NCI-H1417 (cell line): ENCODE data around the gene RPS21.
"Not testable (repeated sequence)": the region's sequence is repeated elsewhere in the genome, so short reads cannot be mapped to it uniquely, and the experiment has no call there.

Experiments
- DNase-seq, 3 experiments: peaks; one replicate each; lab custom pipeline; 2025; lab: John Stamatoyannopoulos, UW

Gene RPS21

GRCh38 chr20:62365814-62366369 lies 21.0 kb upstream of the RPS21 start:
- peak in 1 of 3 experiments; percentile 59 for DNase-seq

- peak; percentile 45 to 59 (median 51) for DNase-seq
These were observed 20.4 kb upstream of the RPS21 start for GRCh38 chr20:62366370-62367135.

DNA sequence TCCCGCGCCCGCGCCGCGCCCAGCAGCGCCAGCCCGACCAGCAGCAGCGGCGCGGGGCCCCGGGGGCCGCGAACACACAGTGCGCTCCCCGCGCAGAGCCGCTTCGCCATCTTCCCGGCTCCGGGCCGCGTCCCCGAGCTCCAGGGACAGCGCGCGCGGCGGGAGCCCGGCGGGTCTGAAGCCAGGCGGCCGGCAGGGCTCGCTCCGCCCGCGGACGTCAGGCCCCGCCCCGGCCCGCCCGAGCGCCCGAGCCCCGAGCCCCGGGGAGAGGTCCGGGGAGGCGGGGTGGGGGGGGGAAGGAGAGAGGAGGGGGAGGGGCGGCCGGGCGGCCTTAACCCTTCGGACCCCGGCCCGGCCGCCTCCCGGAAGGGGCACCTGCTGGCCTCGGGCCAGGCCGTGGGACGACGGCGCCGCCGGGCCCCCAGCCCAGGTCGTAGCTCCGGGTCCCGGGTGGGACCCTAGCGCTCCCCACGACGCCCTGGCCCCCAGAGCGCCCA lies 19.7 kb upstream of the RPS21 start, which contains the start of gene LAMA5:
Gene LAMA5, minus strand, starts transcription at position 177 of the 497 bp plus-strand sequence. Its CDS starts 67 bp downstream, at position 110.
- DNase-seq, result peak; percentile 55 to 72 (median 56)

- DNase-seq, result peak; percentile 57 to 72 (median 64)
These were observed 19.1 kb upstream of the RPS21 start for GRCh38 chr20:62367633-62368391.

DNA sequence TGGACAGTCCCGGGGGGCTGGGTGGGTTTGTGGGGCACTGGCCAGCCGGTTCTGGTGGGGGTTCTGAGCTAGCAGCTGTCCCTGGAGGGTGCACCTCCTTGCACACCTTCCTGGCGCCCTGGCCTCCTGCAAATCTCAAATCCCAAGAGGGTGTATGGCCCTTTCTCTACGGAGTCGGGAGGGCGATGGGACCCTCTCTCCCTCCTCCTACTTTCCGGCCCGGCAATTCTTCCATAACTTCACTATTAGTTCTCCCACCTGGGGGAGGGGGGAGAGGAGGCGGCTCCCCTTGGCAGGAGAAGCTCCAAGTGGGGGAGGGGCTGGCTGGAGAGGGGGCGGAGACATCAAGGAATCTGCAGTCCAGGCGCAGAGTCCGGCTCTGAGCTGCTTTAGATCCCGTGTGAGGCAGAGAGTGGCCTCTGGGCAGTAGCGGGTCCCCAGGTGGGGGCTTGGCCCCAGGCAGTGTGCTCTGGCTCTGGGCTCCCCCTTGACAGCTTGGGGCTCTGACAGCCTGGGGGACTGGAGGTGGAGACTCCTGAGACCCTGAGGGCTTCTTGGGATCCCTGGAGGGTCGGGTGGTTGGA lies 18.4 kb upstream of the RPS21 start:
- DNase-seq, result peak; percentile 30 to 58 (median 50)

DNA sequence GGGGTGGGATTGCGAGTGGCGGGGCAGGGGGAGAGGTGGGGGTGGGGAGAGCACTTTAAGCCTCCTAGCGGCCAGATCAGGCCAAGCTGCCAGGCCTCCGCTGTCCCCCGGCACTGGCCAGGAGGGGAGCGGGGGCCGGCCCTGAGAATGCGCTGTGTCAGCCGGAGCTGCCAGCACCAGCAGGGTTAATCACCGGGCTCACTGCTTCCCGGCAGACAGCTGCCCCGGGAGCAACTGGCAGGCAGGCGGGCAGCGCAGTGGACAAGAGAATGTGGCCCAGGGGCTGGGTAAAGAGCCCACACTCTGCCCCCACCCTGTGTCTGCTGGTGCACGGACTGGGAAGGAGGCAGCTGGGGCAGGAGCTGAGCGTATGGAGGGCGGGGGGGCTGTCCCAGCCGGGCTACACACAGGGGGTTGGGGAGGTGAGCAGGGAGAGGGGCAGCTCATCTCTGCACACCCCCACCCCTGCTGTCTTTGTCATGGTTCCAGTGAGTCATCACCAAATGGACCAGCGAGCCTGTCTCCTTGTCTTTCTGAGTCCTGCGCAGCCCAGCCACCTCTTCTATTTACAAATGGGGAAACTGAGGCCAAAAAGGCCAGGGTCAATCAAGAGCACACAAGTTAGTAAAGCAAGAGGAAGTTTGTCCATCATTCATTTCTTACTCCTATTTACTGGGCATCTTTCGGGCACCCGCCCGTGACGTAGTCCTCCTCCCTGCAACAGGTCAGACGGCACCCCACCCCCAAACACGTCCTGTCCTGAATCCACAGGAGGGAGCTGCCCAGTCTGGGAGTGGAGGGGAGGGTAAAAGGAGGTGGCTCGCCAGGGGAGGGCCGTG lies 17.7 kb upstream of the RPS21 start:
- peak in 2 of 3 experiments; percentile 50 to 60 for DNase-seq

- no peak for DNase-seq
These were observed 17.1 kb upstream of the RPS21 start for GRCh38 chr20:62369815-62370114.

DNA sequence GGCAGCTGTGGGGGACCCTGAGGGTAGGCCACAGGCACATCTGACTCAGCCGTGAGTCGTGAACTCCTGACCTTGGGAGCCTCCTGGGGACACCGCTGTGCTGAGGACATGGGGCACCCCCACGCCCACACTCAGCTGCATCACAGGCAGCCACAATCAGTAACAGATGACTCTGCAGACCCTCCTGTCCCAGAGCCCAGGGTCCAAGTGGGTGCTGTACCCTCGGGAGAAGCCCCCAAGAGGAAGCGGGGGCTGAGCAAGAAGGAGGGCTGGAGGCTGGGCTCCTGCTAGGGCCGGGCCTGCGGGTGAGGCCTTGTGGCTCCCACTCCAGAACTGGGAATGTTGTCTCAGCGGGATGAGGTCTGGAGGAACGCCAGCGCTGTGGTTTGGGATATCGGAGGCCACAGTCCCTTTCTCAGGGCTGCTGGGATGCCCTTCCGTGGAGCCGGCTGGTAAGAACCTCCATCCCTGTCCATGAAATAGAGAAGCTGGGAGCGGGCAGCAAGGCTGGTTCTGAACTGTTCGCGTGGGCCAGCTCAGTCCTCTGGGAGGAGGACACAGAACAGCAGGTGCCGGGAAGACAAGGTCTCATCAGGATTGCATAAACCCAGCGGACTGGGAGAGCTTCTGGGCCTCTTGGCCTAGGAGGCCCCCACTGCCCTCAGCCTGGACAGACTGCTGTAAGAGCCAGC lies 16.6 kb upstream of the RPS21 start:
- DNase-seq, result no peak

- DNase-seq, result no peak
These were observed 15.9 kb upstream of the RPS21 start for GRCh38 chr20:62370807-62371587.

GRCh38 chr20:62371588-62372041 lies 15.3 kb upstream of the RPS21 start:
- DNase-seq, result no peak

- DNase-seq, result no peak
These were observed 14.6 kb upstream of the RPS21 start for GRCh38 chr20:62372042-62372993.

DNA sequence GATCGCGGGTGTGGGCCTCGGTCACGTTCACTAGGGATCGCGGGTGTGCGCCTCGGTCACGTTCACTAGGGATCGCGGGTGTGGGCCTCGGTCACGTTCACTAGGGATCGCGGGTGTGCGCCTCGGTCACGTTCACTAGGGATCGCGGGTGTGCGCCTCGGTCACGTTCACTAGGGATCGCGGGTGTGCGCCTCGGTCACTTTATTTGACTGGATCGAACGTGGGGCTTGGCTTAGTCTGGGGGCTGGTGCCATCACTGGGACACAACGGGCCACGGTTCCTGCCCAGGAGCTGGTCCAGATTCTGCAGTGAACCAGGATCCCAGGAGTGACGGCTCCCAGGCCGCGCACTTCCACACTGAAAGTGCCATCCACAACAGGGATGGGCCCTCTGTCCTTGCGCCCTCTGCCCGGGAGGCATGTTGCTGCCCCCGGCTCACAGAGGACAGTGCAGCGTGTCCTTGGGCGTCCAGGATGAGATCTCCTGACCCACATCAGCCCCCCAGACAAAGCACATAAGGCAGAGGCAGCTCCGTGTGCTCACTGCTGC lies 13.2 kb upstream of the RPS21 start:
- not testable (repeated sequence) for DNase-seq

DNA sequence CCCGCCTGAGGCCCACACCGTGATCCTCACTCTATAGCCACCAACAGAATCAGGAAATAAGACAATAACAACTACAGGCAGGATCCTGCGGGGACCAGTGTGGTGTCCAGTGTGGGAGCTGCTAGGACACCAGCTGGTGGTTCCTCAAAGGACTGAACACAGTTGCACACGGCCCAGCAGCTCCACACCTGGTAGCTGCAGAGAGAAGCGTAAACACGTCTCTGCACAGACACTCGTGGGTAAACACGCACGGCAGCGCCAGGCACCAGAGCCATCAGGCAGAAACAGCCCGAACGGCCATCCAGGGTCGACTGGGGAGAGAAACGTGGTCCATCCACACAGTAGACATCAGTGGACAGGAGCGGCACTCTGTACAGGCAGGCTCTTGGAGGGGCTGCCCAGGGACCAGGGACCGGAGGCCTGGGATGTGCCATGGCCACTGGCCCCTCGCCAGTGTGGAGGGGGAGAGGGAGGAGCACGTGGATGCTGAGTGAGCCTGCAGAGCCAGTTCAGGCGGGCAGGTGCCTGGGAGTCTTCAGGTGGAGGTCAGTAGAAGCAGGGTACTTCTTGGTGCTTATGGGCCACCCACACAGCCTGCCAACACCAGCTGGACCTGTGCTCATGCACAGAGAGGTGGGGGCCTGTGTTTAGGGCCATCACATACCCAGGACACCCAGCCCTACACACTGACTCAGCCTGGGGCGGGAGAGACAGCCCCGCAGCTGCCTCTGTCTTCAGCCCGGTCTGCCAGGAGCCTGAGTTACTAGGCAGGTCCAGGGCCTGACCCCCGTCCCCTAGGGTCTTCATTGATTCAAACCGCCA lies 12.4 kb upstream of the RPS21 start:
- peak in 2 of 3 experiments; percentile 26 to 49 for DNase-seq

DNA sequence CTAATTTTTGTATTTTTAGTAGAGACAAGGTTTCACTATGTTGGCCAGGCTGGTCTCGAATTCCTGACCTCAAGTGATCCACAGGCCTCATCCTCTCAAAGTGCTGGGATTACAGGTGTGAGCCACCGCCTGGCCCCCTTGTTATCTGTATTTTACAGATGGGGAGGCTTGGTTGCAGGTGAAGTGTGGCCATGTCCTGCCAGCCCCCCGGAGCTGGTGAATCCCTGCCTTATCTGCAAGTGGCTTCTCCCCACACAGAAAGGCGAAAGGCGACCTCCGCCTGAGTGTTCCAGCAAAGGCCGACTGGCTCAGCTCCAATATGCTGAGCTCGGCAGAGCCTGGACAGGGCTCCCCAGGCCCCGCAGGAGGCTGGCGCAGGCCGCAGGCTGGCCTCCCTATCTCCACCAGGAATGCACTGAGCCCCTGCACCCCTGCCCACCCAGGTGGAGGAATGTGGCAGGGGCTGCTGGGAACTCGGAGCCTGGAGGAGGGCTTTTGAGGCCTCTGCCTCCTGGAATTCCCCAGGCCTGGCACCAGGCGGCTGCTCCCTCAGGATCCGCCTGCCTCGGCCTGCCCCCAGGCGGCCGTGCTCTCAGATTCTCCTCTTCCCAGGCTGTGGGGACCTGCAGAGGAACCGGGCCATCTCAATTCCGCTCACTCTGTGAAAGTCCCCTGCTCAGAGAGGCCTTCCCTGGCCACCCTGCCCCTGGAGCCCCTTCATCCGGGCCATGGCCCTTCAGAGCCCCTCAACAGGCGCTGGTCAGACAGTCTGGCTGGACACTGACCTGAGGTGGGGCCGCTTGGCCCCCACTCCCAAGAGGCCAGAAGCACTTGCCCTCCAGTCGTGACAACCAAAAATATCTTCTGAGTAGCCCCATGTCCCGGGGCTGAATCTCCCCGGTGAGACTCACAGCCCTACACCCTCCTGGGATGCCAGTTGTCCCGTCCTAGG lies 10.5 kb upstream of the RPS21 start:
- no peak for DNase-seq

DNA sequence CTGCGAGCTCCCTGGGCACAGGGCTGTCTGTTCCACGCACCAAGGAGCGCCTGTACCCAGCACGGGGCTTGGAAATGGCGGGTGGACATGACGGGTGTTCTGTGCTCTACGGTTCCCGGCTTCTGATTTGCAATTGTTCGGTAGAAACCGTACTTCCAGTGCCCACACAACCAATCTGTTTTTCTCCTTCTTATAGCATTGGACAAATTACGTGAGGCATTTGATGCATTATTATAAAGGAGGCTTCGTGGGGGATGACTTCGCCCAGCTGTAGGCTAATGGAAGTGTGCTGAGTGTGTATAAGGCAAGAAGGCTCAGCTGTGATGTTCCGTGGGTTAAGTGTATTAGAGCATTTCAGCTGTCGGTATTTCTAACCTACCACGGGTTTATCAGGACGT lies 9.8 kb upstream of the RPS21 start:
- DNase-seq, result no peak

GRCh38 chr20:62377615-62378178 lies 9.2 kb upstream of the RPS21 start:
- DNase-seq, result peak in 1 of 3 experiments; percentile 17
